Measurements from ENCODE around the gene RGL3.

Gene RGL3

GRCh38 chr19:11451871-11452619, 32.9 kb upstream of the RGL3 start:
- Histone ChIP-seq H3K79me2 (no peaks in the 10 kb centered on the region), H3K27me3 (ENCODE audit: control insufficient read depth, insufficient read depth, low read length) (no peaks in the 10 kb centered on the region), H3K36me3 (ENCODE audit: control insufficient read depth, insufficient read depth, low read length) (no peaks in the 10 kb centered on the region), H3K4me3 (ENCODE audit: low read depth, low read length) (no peak overlapping the region), H3K27ac (no peak overlapping the region), H3K4me1 (no peaks in the 10 kb centered on the region), H3K9ac (no peak overlapping the region), H2AFZ (no peak overlapping the region), H3K9me3 (ENCODE audit: control insufficient read depth, low read length) (no peaks in the 10 kb centered on the region), H3K4me2 (ENCODE audit: low read length) (no peak overlapping the region)
- TF ChIP-seq CTCF (IDR thresholded peaks at IDR 0.05): no peak

GRCh38 chr19:11451327-11451870, 32.3 kb upstream of the RGL3 start:
- no peak overlapping the region for H3K4me3 ChIP-seq (ENCODE audit: low read depth, low read length)
- no peak for TF ChIP-seq CTCF (IDR thresholded peaks at IDR 0.05)
- H3K4me1 ChIP-seq: no peaks in the 10 kb centered on the region
- H3K4me2 ChIP-seq (ENCODE audit: low read length): no peak overlapping the region
- no peaks in the 10 kb centered on the region for H3K9me3 ChIP-seq (ENCODE audit: control insufficient read depth, low read length)
- no peaks in the 10 kb centered on the region for H3K27me3 ChIP-seq (ENCODE audit: control insufficient read depth, insufficient read depth, low read length)
- H3K27ac ChIP-seq: no peak overlapping the region
- no peak overlapping the region for H2AFZ ChIP-seq
- H3K36me3 ChIP-seq (ENCODE audit: control insufficient read depth, insufficient read depth, low read length): no peaks in the 10 kb centered on the region
- no peaks in the 10 kb centered on the region for H3K79me2 ChIP-seq
- no peak overlapping the region for H3K9ac ChIP-seq

- H3K9me3 ChIP-seq (ENCODE audit: control insufficient read depth, low read length): no peaks in the 10 kb centered on the region
- no peak overlapping the region for H3K9ac ChIP-seq
- no peaks in the 10 kb centered on the region for H3K36me3 ChIP-seq (ENCODE audit: control insufficient read depth, insufficient read depth, low read length)
- no peaks in the 10 kb centered on the region for H3K27me3 ChIP-seq (ENCODE audit: control insufficient read depth, insufficient read depth, low read length)
- H3K4me1 ChIP-seq: no peaks in the 10 kb centered on the region
- no peak overlapping the region for H3K4me3 ChIP-seq (ENCODE audit: low read depth, low read length)
- TF ChIP-seq CTCF (IDR thresholded peaks at IDR 0.05): no peak
- no peaks in the 10 kb centered on the region for H3K79me2 ChIP-seq
- H2AFZ ChIP-seq: no peak overlapping the region
- H3K4me2 ChIP-seq (ENCODE audit: low read length): no peak overlapping the region
- no peak overlapping the region for H3K27ac ChIP-seq
Observed at GRCh38 chr19:11450570-11451326, 31.6 kb upstream of the RGL3 start.

GRCh38 chr19:11448923-11449554, 29.9 kb upstream of the RGL3 start:
- no peaks in the 10 kb centered on the region for H3K9me3 ChIP-seq (ENCODE audit: control insufficient read depth, low read length)
- no peak overlapping the region for H3K4me2 ChIP-seq (ENCODE audit: low read length)
- no peak overlapping the region for H2AFZ ChIP-seq
- peaks cover 3% of the 10 kb centered on the region for H3K79me2 ChIP-seq
- H3K9ac ChIP-seq: no peak overlapping the region
- H3K4me3 ChIP-seq (ENCODE audit: low read depth, low read length): no peak overlapping the region
- H3K27me3 ChIP-seq (ENCODE audit: control insufficient read depth, insufficient read depth, low read length): no peaks in the 10 kb centered on the region
- no peak for TF ChIP-seq CTCF (IDR thresholded peaks at IDR 0.05)
- H3K36me3 ChIP-seq (ENCODE audit: control insufficient read depth, insufficient read depth, low read length): no peaks in the 10 kb centered on the region
- no peak overlapping the region for H3K27ac ChIP-seq
- peaks cover under 1% of the 10 kb centered on the region for H3K4me1 ChIP-seq
